Measurements from ENCODE around the gene DDN.

Gene DDN

DNA sequence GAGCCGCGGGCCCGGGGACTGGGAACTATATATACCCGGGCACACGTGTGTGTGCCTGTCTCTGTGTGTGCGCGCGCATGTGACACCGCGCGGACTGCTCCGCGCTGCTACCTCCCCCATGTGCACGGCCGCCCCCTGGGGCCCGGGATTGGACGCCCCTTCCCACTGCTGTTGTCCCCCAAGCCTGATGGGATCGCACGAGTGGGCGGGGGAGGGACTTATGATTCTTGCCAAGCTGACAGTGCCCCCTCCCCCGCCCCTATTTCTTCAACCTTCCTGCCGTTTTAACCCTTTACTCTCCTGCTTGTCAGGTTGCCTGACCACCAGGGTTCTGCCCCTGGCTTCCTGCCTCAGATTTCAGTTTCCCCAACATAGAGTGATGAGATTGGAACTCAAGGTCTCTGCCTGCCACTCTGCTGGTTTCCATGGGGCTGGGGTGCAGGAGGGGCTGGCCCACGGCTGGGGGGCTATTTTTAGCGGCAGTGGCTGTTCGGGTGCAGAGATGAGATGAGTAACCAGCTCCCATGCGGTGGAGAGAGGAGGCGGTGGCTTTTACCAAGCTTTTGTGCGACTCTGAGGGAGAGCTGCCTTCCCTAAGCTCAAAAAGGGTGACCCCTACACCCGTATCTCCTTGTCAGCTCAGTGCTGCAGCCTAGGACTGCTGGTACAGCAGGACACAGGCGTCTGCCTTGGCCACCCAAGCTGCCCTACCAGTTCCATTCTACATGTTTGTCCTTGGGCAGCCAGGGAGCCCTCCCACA, at the start of gene DDN:
Gene DDN (minus strand): TSS at position 5 of the 761 bp plus-strand sequence. CDS start 88 bp downstream, outside the sequence.
- peak; percentile 64 for DNase-seq

DNA sequence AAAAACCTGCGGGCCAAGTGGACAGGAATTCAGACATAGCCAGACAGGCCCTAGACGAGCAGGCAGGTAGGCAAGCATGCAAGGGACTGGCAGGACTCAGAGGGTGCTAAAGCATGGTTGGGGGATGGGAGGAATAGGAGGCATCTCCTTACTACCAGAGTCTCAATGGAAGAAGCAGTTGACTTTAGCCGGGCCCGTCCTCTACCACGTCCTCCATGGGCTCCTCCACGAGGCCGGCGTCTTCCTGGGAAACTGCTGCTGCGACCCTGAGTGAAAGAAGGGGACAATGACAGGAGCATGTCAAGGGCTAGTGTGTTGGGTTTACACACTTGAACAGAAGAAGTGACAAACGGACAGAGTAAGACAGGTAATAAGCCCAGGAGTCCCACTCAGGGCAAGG, 49.8 kb upstream of the DDN start:
- DNase-seq: no peak

DNA sequence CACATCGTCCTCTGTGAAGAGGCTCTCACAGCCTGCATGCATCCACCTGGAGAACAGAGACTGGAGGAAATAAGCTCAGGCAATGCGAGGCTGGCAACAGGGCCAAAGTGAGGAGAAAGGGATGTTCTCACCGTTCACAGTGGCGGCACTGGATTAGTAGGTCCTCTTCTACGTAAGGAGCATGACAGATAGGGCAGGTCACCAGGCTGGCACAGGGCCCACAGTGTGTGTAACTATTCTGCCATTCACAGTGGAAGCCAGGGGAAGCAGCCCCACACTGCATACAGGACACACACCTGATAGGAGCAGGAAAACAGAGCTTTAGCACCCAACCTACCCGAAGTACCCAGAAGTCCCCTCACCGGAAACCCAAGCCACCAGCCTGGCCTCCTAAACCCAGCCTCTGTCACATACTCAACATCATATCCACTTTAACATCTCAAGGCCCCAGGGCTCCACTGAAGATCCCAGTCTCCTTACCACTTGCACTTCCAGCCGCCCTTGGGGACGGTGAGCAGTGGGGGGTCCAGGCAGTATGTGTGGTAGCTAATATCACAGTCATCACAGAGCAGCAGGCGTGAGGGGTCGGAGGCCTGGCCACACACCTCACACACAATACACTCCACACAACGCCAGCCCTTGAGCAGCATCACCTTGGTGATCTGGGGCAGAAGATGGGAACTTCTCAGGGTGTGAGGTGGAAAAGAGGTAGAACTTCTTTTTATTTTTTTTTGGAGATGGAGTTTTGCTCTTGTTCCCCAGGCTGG, 47.1 kb upstream of the DDN start:
- no peak for DNase-seq

DNA sequence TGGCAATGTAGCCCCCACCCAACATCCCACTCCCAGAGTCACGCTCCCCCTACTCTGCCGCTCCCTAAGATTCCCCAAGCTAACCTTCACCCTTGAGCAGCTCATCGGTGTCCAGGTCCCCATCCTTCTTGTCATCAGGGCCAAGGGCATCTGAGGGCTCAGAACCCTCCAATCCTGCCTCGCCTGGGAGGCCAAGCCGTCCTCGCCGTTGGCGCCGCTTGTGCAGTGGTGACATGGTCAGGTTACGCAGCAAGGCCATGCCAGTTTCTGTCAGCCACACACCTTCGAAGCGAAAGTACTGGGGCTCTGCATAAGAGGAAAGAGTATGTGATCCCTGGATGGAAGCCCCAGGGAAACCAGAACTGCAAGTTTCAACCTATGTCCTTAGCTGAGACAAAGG, 45.5 kb upstream of the DDN start:
- DNase-seq: no peak

DNA sequence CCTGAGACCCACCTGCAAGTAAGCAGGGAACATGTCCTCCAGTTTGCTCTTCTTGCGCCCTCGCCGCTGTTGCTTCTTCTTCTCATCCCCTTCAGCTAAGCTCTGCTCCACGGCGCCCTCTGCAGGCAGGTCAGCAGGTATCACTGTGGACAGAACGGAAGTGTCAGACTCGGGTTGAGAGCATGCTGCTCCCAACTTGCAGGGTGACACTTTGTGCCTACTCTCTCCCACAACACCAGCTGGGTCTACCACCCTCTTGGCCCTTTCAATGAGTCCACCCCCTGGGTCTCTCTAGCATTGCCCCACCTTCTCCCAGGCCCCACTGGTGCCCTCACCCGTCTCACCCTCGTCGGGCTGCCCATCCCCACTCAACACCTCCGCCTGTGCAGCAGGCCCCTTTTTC, 44.7 kb upstream of the DDN start:
- peak; percentile 15 for DNase-seq

DNA sequence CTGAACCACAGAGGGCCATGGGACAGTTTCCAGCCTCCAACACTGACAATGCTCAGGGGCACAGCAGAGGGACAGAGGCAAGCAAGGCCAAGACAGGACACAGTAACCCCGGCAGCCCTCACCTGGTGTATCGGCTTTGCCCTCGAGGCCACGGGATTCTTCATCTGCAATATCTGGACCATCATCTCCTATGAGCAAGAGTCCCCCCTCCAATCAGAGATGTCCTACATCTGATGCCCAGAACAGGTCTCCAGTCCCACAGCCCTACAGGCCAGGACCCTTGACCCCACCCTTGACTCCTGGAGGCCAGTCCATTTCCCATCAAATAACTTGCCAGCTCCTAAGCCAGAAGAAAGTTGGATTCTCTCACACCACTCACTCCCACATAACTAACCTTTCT, 44.1 kb upstream of the DDN start:
- no peak for DNase-seq

DNA sequence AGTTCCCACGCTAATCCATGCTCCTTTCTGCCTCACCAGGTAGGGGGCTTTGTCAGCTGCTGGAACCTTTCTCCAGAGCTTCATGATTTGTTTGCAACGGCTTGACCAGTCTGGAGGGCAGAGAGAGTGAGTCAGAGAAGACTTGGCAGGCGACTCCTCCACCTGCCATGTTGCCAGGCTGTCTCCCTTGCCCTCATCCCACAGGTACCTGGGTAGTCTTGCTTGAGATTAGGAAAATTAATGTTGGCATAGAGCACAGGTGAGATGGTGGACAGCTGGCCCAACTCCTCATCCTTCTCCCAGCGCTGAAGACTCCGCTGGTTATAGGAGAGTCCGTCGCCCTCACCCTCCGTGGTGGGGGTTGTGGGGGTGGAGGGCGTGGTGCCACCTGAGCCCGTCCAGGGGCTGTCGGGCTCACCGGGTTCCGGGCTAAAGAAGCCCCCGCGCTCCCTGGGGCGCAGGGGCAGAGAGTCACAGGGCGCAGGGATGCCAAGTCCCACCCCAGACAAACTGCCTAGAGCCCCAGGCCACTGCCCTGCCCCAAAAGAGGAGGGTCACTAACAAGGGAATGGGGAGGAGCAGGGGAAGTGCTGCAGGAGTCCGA, 42.8 kb upstream of the DDN start:
- no peak for DNase-seq

DNA sequence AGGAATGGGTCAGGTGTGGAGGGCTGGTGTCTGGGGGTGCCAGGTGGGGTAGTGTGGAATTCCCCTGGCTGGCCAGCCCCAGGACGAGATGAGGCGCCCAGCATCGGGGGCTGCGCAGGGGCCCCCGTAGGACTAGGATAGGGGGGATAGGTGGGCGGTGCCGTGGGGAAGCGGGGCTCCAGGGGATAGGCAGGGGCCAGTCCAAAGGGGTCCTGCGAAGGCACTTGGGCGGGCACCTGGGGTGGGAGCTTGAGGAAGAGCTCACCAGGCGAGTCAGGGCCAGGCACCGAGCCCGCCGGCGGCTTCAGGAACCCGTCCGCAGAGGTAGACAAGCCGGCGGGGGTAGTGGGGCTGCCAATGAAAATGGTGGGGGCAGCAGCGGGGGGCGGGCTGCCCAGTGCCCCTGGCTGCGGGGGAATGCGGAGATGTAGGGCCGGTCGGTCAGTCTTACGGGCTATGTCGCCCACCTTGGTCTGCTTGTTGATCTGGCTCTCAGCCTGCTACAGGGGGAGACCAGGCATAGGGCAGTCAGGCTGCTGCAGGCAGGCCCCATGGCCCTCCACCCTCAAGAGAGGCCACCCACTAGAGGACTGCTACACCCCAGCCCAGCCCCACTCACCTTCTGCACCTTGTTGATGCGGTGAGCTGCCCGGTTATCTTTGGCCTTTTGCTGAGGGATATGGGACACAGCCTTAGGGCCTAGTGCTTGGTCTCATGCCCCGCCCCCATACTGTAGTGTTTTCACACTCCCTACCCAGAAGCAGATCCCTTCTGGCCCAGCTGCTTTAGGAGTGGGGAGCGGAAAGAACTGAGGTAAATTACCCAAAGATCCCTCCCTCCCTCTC, 42.1 kb upstream of the DDN start:
- DNase-seq: no peak

DNA sequence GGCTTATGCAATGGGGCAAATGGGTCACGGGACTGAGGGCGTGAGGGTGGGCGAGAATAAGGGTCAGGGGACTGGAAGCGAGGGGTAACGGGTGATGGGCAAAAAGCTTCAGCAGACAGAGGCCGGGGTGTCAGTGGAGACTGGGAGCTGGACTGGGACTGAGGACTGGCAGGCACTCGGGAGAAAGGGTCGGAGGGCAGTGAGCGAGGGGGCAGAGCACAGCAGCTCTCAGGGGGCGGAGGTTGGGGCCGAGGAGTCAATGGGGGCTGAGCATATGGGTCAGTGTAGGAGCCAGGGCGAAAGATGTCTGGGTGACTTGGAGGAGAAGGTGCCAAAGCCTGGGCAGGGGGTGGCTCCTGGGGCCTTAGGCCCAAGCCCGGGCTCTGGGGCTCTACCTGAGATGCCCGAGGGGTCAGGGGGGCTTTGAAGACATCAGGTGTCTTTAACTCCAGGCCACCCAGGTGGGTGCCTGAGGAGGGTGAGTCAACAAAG, 41.2 kb upstream of the DDN start:
- DNase-seq: no peak

DNA sequence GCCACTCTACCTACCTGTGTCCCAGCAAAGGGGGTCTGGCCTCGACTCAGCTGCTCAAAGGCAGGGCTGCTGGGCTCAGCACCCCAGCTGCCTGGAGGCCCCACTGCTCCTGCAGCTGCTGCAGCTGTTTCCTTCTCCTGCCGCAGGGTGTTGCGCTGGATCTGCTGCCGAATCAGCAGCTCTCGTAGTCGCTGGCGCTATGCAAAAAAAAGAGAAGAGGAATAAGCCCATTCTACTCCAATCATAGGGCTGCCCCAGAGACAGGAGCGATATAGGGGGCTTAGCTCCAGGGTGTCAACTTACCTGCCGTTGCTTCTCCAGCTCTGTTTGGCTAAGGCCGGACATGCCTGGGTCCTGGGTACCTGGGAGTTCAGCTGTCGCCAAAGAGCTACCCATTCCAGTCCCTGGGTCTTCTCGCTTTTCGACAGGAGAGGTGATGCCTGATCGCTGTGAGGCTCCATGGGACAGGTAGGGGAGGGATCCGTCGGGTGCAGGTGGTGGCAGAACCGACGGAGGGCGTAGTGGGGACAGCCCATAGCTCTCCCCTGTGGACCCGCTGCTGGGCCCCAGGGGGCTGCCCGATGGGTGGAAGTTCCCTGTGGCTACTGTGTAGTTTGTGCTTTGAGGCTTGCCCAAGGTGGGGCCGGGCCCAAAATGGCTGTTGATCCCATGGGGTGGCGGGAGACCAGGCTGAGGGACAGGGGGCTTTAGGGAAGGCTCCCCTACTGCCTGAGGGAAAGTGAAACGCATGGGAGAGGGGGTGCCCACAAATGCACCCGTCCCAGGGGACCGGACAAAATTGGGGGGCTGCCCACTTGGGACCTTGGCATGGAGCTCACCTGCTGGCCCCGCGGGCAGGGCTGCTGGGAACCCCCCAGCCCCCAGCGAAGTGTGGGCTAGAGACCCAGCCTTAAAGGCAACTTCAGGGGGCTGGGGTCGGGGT, 40.5 kb upstream of the DDN start:
- DNase-seq: no peak

DNA sequence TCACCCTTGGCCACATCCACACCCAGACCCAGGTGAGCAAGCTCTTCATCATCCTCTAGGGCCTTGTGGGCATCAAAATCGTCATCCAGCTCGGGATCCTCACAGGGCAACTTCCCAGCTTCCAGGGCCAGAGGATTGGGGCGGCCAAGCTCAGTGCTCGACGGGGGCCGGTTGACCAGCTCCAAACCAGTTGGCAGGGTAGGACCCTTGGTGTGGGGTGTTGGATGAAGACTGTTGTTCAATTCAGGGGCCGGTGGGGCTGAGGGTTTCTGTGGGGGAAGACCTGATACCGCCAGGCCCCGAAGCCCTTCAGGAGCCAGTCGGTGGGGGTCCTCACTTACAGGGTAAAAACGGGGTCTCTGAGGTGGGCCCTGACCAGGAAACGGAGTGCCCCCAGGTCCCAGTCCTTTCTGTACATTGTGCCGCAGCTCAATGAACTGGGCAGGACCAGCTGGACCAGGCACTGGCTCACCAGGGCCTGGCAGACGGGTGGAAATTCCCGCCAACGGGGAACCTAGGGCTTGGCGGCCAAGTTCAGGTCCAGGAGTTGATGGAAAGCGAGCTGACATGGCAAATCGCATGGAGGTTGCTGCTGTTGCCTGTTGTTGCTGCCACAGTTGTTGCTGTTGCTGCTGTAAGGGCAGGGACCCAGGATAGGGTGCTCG, 39.2 kb upstream of the DDN start:
- no peak for DNase-seq

DNA sequence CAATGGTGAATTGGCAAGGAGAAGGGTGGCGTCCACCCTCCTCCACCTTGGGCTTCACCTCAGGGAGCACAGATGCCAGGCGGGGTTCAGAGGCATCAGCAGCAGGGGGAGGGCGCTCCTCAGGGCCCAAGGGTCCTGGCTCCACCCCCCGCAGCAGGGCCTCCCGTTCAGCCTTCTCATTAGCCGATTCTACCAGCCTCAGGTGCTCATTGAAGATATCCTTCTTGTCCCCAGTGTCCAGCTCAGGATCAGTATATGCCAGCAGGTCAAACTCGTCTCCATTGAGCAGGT, 38.7 kb upstream of the DDN start:
- DNase-seq: no peak

DNA sequence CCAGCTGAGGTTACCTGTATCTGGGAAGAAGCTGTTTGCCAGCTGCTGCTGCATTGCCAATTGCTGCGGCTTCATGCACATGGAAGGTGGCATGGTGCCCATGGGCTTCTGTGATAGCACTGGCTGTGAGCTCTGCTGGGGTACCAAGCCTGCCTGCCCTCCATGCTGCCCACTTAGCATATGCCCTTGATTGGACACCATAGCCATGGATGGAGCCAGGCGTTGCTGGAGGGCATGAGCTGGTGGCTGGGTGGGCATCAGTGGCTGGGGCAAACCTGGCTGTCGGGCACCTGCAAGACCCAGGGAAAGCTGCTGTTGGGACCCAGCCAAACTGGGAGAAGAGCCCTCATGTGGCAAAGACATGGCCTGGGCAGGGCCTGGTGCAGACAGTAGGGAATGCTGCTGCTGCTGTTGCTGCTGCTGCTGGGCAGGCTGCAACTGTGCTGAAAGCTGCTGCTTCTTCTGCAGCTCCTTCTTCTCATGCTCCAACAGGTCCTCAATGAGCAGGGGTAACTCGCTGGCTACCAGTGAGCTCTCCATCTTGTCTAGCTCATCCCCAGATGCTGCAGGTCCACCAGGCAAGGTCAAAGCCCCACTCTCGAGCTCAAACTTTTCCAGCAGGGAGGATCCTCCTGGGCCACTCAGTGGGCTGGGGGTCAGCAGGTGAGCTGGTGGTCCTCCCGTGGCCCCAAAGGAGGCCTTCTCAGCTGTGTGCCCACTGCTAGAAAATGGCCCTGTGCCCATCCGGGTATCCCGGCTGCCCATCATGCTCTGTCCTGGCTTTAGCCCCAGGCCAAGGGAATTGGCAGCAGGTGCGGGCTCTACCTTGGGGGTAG, 38.2 kb upstream of the DDN start:
- DNase-seq: no peak

DNA sequence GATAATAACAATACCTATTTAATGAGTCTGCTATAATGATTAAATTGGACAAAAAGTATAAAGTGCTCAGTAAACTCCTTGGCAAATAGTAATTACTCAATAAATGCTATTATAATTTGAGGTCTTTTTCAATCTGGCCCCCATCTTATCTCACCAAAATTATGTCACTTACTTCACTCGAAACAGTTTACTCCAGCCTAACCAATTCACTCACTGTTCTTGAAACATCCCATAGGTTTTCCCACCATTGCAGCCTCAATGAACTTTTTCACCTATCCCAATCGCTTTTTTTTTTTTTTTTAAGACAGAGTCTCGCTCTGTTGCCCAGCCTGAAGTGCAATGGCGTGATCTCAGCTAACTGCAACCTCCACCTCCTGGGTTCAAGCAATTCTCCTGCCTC, 36.9 kb upstream of the DDN start:
- DNase-seq: no peak

DNA sequence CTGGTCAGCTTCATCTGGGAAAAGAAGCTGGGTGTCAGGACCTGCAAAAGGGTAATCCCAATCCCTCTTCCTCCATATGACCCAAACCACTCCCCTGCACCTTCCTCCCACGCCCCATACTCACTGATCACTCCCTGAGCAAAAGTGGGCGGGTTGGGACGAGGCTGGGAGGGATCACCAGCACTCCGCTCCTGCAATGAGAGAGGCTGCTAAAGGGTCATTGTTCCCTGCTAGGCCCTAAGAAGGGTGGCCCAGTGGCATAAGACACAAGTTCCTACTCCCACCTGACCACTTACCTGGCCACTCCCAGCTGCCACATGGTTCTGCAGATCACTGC, 35.1 kb upstream of the DDN start:
- DNase-seq: no peak

DNA sequence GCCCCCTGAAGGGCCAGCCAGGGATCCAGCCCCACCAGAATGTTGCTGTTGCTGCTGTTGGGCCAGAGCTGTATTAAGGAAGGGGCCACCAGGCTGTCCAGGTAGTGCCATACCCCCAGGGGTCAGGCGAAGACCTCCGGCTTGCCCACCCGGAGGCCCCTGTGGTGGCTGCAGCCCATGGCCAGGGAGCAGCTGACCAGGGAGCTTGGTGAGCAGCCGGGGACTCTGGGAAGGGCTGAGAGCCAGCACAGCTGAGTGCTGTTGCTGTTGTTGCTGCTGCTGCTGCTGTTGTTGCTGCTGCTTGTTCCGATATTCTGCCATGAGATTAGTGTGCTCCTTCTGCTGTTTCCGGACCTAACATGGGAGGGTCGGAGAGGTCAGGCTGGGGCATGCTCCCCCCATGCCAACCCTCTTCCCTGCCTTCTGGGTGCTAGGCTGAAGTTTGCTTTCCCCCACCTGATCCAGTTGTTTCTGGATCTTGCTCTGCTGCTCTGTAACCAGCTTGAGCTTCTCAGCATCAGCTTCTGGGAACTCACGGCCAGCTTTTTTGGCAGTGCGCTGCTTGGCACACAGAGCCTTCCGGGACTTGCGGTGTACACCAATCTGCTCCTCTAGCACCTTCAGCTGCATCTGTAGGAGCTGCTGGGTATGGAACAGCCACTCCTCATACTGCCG, 34.6 kb upstream of the DDN start:
- no peak for DNase-seq

DNA sequence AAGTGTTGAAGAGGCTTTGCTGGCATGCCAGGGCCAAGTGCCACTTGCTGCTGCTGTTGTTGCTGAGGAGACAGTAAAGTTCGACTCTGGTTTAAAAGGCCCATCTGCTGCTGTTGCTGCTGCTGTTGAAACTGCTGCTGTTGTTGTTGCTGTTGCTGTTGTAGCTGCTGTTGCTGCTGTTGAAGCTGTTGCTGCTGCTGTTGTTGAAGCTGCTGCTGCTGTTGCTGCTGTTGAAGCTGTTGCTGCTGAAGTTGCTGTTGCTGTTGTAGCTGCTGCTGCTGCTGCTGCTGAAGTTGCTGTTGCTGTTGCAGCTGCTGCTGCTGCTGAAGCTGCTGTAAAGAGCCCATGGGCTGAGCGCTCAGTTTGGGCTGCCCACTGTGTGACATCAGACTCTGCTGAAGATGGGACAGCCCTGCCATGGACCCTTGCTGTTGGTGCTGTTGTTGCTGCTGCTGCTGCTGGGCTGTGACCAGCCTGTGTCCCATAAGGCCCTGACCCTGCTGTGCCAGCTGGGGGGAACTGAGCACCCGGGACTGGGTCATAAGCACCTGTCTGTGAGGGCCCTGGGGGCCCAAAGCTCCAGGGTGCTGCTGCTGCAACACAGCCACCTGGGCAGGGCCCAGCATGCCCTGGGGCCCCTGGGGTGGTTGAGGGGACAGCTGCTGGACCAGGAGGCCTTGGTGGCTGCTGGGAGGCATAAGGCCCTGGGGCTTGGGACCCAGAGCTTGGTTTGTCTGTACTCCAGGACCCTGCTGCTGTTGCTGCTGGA, 33.7 kb upstream of the DDN start:
- DNase-seq: no peak

DNA sequence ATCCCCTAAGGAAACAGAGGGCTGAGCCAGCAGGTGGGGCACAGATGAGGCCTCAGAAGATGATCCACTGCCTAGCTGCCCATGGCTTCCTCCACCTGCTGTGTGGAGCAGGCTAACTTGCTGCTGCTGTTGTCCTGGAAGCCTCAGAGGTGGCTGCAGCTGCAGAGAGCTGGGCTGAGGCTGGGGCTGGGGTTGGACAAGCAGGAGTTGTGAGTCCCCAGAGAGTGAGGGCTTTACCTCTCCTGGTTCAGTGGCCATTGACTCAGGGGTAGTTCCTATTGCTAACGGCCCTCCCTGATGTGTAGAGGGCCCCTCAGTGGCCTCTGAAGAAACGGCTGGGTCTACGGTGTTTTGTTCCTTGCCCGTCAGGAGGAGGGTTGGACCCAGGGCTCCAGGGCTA, 33.1 kb upstream of the DDN start:
- no peak for DNase-seq

DNA sequence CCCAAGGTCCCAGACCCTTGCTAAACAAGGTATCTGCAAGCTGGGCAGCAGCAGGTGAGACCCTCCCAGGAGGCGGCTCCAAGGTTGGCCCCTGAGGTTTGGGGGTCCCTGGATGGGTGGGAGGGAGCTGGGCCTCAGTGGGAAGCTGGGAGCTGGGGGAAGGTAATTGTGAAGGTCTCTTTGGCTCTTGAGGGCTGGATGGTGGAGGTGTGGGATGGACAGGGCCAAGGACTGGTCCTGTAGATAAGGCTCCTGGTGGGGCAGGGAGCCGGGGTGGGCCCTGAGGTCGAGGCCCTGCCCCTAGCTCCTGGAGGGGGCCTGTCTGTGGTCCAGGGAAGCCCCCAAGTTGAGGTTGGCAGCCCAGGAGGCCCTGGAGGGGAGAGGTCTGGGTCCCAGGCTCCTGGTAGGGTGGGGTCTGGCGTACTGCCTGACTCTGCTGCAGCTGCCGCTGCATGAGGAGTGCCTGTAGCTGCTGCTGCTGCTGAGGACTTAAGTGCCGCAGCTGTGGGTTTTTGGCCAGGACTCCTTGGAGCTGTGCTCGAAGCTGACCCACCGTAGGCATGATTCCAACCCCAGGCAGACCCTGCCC, 32.5 kb upstream of the DDN start:
- no peak for DNase-seq

All from NCI-H1694 treated with DMSO at 0.1 percent for 48 hours (cell line).